ENCODE data around the gene OR5AC2. TPM values are rescaled to one million over a fixed set of nuclear protein-coding genes. Genes with fewer than 3 reads are reported as not detected.

The OR5AC2 gene
- total RNA-seq, 4 donors from 2014 or later = not detected

DNA sequence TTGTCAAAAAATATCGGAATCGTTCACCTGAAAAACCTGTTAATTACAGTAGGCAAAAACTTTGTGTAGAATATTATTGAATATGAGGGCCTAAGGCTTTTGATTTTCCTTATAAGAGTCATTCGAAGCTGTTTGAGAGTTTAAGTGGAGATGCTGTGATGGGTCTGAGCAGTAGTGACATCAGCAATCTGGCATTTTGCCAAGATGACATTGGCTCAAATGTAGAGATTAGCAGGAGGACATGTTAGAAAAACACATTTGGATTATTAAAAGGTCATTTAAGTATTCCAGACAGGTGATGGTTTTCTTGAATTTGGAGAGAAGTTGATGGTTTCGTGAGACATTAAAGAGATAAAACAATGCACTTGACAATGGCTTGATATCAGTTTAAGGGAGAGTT lies 12.9 kb downstream of the OR5AC2 start:
- TF ChIP-seq, protein P1, sequence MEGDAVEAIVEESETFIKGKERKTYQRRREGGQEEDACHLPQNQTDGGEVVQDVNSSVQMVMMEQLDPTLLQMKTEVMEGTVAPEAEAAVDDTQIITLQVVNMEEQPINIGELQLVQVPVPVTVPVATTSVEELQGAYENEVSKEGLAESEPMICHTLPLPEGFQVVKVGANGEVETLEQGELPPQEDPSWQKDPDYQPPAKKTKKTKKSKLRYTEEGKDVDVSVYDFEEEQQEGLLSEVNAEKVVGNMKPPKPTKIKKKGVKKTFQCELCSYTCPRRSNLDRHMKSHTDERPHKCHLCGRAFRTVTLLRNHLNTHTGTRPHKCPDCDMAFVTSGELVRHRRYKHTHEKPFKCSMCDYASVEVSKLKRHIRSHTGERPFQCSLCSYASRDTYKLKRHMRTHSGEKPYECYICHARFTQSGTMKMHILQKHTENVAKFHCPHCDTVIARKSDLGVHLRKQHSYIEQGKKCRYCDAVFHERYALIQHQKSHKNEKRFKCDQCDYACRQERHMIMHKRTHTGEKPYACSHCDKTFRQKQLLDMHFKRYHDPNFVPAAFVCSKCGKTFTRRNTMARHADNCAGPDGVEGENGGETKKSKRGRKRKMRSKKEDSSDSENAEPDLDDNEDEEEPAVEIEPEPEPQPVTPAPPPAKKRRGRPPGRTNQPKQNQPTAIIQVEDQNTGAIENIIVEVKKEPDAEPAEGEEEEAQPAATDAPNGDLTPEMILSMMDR (IDR thresholded peaks at IDR 0.05; ENCODE audit: low read depth) = no peak

DNA sequence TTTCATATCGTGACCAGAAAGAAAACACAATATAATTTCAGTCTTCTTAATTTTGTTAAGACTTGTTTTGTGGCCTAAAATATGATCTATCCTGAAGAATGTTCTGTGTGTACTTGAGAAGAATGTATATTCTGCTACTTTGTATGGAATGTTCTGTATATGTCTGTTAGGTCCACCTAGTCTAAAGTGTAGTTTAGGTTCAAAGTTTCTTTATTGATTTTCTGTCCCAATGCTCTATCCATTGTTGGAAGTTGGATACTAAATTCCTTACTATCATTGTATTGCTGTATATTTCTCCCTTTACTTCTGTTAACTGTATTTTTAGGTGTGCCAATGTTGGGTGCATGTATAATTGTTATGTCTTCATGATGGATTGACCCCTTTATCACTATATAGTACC lies 21.2 kb downstream of the OR5AC2 start:
- TF ChIP-seq, protein P1 (IDR thresholded peaks at IDR 0.05; ENCODE audit: low read depth) = no peak

DNA sequence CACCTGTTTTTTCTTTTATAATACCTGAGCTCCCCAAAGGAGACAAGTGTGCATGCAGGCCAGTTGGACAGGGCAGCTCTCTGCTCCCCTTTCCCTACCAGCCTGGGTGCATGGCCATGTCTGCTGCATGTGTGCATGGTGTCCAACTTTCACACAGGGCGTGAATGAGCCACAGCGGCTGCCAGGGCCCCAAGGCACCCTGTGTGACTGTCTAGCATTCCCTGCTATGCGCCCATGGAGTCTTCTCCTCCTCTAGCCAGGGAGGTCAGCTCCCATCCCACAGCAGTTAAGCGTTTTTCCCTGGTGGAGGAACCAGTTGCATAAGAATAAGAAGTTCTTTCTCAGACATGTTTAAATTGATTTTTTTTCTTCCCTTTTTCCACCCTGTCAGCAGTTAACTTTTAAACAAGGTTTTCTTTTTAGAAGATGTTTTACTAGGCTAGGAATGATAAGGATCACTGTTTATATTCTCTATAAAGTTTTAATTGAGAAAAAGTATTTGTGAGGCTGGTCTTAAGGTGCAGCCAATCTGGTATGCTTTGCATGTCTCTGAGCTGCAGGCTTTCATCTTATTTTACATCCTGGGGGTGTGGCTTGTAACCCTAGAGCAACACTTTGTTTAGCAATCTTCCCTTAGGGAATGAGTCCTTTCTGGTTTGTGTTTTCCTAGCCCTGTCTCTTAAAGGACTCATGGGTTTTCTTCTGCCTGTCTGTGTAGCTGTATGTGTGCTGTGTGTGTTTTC lies 23.0 kb downstream of the OR5AC2 start:
- TF ChIP-seq, protein P1 (IDR thresholded peaks at IDR 0.05; ENCODE audit: low read depth) = no peak

DNA sequence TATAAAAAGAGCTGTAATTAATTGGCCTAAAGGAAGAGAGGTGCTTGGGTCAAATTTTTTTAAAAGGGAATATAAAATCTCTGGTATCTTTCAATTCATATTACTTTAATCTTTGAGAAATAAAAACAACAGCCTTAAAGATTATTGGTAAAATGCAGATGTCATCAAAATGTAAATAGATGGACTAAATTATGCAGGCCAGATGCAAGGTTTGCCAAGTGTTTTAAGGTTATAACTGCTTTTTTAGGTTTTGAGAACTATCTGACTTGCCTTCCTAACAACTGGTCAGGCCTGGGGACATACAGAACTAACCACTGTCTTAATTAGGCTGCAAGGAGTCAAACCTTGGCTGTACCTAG lies 23.6 kb downstream of the OR5AC2 start:
- TF ChIP-seq, protein P1 (IDR thresholded peaks at IDR 0.05; ENCODE audit: low read depth) = no peak

DNA sequence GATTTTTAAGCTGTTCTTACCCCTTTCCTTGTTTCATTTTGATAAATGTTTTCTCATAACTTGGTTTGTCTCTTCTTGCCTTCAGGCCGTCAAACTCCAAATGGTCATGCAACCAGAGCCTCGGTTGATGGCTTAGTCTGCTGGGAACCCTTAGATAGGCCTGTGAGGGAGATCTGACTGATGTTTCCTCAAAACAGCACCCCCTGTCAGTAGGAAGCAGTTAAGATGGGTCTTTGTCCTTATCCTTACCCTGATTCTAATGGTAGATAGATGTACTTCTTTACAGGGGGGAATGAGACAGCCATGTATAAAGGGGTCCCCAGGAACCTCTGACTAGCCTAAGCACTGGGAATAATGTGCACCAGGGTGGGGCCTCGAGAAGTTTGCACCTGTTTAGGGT lies 27.3 kb downstream of the OR5AC2 start:
- TF ChIP-seq, protein P1 (IDR thresholded peaks at IDR 0.05; ENCODE audit: low read depth) = no peak

DNA sequence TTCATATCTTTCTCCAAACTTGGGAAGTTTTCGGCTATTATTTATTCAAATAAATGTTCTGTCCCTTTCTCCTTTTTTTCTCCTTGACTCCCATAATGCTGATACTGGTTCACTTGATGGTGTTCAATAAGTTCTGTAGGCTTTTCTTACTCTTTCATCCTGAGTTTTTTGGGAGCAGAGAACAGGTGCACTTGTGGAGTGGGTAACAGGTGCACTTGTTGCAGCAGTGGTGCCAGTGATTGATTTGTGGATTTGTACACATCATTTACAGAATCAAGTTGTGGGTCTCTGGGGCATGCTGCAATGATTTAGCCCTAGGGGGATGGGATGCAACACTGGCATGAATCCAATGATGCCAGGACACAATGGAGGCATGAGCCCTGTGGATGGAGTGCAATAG lies 28.7 kb downstream of the OR5AC2 start:
- TF ChIP-seq, protein P1 (IDR thresholded peaks at IDR 0.05; ENCODE audit: low read depth) = no peak

DNA sequence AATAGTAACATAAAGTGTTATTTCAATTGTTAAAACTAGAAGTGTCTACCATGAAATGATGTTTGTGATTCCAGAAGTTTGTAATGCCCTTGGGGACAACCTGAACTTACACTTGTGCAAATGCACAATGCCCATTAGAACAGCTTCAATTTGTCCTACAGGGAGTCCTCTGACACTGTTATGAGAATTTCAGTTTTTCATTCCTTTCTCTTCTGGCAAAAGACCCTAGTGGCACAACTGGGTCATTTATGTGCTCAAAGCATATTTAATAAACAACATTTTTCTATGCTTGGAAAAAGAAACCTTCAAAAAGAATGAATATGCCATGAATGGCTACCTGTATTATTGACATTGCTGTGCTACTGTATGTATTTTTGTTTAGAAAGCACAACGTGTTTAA lies 43.4 kb downstream of the OR5AC2 start, which contains the start of gene OR5H1:
TSS of gene OR5H1 (plus strand) at position 301 of the 400 bp plus-strand sequence. CDS start 1,977 bp downstream, outside the sequence.
- TF ChIP-seq, protein P1 (IDR thresholded peaks at IDR 0.05; ENCODE audit: low read depth) = no peak
